CD4-positive, alpha-beta T cell treated with Interleukin-4 for 1 hour (primary cell): ENCODE results near the gene TMPRSS5.
"Not testable (repeated sequence)": the region's sequence is repeated elsewhere in the genome, so short reads cannot be mapped to it uniquely, and the experiment has no call there.

Source experiments
- DNase-seq, 2 donors: peaks; one replicate each; pipeline ENCODE4 v3.0.0-alpha.2; 2020 to 2022

TMPRSS5 gene

GRCh38 chr11:113705871-113706655 is at the start of gene TMPRSS5:
TMPRSS5 (minus strand) TSS chr11:113706308; CDS start chr11:113706224, 84 bp downstream.
- DNase-seq: no peak

- no peak for DNase-seq
Observed at GRCh38 chr11:113752932-113753331, 46.8 kb upstream of the TMPRSS5 start.

DNA sequence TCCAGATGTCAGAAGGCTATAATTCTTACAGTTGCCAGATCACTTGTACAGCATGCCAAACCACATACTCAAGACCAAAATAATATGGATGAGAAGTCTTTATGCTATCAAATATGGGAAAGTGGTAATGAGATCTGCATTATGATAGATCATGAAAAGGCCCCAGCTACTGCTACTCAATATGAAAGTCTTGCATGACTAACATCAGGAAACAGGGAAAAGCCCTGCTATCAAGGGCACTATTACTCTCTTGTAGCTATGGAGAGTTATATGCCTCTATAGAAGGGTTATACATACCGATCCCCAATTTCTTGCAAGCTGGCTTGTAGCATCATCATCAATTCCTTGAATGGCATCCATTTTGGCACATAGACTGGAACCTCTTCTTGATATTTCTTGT is 30.2 kb upstream of the TMPRSS5 start:
- no peak for DNase-seq

- no peak for DNase-seq
Observed at GRCh38 chr11:113732092-113732491, 26.0 kb upstream of the TMPRSS5 start.

DNA sequence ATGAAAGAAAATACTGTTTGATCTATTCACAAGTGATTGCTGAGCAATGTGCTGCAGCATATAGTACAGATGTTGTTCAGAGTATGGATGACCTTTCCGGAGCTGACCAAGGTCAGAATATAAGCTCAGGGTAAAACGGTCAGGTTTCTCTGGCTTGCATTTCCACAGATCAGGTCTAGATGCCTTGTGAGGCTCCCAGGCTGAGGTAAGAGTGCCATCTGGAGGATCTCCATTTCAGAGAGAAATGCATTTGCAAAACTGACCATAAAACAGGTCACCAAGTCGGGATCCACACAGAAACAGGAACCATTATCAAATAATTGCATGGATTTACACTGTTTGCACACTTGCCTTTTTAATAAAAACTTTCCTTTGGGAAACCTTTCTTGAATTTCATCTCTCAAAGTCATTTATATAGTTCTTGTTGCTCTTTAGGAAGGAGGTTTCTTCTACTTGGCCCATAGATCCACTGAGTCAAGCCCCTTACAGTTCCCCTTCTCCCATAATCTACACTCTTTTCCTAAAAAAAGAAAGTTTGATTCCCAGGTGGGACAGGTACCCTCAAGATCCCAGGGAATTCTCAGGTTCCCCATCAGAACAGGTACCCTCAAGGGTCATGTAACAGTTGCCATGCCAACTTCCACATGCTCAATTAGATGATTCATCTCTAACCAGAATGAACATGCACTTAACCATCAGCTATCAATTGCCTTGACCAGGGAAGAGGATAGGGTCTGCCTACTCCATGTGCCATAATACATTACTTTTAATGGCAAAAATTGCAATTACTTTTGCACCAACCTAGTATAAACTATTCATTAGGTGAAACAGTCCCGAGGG is 25.0 kb upstream of the TMPRSS5 start:
- no peak for DNase-seq

DNA sequence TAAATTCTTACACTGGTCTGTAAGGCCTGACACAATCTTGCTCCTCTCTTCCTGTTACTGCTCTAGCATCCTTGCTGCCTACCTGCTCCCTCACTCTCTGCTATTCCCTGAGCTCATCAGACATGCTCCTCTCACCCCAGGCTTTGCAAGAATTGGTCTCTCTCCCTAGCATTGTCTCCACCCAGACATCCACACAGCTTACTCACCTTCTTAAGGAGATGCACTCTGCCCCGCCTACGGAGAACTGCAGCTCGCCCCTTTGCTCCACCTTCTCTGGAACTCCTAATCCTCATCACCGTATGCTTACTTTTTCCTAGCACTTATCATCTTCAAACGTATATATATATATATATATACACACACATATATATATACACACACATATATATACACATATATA is 23.3 kb upstream of the TMPRSS5 start:
- no peak for DNase-seq

DNA sequence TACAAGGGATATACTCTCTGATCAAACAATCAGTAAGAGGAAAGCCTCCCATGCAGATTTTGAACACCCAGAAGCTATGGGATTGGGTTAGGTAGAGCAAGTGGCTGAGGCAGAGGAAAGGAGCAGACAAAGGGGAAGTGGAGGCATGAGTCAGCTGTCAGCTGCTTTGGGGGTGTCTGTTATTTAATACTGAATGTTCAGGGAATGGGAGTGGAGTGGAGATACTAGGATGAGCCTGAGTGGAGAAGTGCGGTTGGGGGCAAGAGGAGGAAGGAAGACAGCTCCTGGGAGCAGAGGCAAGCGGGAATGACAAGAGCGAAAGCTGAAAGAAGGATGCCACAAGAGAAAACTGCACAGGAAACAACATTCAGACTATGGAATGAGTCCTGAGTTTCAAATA is 22.7 kb upstream of the TMPRSS5 start:
- DNase-seq: no peak

GRCh38 chr11:113725913-113726312 is 19.8 kb upstream of the TMPRSS5 start:
- DNase-seq: no peak

DNA sequence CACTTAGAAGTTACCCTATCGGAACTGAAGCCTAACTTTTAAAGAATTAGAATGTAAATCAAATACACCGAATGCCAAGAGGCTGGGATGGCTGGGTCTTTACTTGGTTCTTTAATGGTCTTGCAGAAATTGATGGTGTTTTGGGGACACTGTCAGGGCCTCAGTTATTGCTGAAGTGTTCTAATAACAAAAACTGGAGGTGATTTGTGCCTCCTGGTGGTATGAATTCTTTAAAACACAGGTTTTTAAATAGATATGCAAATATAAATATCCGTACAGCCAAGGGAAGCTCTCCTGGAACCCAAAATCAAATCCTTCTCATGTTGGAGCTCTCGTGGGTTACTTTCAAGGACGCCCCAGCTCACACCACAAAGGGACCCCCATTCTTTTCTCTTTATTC is 19.3 kb upstream of the TMPRSS5 start:
- DNase-seq: no peak

- no peak for DNase-seq
Observed at GRCh38 chr11:113724778-113725177, 18.7 kb upstream of the TMPRSS5 start.

- no peak for DNase-seq
Observed at GRCh38 chr11:113723787-113724186, 17.7 kb upstream of the TMPRSS5 start.

DNA sequence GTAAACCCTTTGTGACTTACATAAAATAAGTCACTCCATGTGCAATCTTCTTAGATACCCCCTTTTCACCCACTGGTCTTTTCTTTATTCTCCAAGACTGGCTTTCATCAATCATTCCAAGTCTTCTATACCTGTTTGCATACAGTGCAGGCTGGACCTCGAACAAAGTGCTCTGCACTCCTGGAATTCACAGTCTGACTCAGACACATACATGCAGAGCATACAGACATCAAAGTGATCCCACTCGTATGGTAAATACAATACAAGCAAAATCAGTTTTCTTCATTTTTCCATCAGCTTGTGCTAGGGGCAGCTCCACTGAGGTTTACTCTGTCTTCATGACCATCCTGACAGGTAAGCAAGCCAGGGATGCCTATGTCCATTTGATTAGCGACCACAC is 16.8 kb upstream of the TMPRSS5 start:
- DNase-seq: no peak

DNA sequence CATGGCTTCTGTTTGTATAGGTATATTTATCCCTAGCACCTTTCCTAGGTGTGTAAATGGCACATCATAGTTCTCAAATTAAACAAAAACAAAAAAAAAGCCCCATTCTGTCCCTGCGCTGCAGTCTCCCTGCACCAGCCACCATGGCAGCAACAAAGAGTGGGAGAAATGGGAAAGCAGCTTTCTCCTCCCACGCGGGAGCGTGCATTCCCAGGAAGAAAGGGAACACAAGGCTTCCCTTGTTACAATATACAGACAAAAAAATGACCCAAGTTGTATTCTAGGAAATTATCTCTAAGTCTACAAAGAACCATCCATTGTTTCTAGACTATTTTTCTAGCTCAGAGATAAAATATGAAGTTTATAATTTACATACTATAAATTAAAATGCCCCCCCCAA is 16.1 kb upstream of the TMPRSS5 start:
- DNase-seq: no peak

- DNase-seq: no peak
Observed at GRCh38 chr11:113721462-113722066, 15.5 kb upstream of the TMPRSS5 start.

- not testable (repeated sequence) for DNase-seq
Observed at GRCh38 chr11:113720478-113720877, 14.4 kb upstream of the TMPRSS5 start.

- DNase-seq: no peak
Observed at GRCh38 chr11:113715882-113716625, 9.9 kb upstream of the TMPRSS5 start.

DNA sequence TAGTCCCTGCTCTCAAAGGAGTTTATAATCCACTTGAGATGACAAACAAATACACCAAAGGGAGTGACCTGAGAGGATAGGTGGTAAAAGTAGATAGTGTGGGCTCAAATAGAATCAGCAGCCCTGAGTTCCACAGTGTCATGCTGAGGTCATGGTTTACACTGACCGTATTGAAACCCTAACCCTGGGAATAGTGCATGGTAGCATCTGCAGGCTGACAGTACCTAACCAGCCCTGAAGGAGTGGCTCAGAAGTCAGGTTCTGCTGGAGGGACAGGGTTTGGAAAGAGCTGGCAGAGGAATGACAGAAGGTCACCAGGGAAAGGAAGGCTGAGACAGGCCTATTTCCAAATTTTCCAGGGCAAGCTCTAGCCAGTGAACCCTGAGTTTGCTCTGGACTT is 9.2 kb upstream of the TMPRSS5 start:
- no peak for DNase-seq

GRCh38 chr11:113710989-113711388 is 4.9 kb upstream of the TMPRSS5 start:
- DNase-seq: no peak

- not testable (repeated sequence) for DNase-seq
Observed at GRCh38 chr11:113703551-113703950, 2.6 kb downstream of the TMPRSS5 start.

- no peak for DNase-seq
Observed at GRCh38 chr11:113701491-113701890, 4.6 kb downstream of the TMPRSS5 start.

GRCh38 chr11:113698515-113698914 is 7.6 kb downstream of the TMPRSS5 start:
- DNase-seq: no peak

- DNase-seq: no peak
Observed at GRCh38 chr11:113697756-113698407, 8.2 kb downstream of the TMPRSS5 start.
